Measurements from ENCODE around the gene RTN4. TPM values are rescaled to one million over a fixed set of nuclear protein-coding genes. Genes with fewer than 3 reads are reported as not detected.
A peak's percentile ranks its signal among the peaks of the same experiment; 100 is the strongest.

RTN4 gene
- total RNA-seq, 2 experiments from 2014 or later = 84.9 to 85.7 TPM

DNA sequence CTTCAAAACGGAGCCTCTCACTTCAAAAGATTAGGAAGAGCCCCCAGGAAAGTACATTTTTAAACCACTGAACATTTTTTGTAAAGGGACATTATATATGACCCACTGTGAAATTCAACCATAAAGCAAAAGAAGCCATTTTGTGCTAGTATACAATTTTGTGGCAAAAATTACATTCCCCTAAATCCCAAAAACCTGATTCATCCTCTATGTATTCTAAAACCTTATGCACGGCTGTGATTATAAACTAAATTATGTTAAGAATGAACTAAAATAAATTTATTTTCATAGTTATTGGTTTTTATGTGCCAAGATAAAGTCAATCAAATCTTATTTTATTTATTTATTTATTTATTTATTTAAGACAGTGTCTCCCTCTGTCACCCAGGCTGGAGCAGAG, 48.5 kb downstream of the RTN4 start:
- TF ChIP-seq, protein P1, sequence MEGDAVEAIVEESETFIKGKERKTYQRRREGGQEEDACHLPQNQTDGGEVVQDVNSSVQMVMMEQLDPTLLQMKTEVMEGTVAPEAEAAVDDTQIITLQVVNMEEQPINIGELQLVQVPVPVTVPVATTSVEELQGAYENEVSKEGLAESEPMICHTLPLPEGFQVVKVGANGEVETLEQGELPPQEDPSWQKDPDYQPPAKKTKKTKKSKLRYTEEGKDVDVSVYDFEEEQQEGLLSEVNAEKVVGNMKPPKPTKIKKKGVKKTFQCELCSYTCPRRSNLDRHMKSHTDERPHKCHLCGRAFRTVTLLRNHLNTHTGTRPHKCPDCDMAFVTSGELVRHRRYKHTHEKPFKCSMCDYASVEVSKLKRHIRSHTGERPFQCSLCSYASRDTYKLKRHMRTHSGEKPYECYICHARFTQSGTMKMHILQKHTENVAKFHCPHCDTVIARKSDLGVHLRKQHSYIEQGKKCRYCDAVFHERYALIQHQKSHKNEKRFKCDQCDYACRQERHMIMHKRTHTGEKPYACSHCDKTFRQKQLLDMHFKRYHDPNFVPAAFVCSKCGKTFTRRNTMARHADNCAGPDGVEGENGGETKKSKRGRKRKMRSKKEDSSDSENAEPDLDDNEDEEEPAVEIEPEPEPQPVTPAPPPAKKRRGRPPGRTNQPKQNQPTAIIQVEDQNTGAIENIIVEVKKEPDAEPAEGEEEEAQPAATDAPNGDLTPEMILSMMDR (IDR thresholded peaks at IDR 0.05) = no peak
- Histone ChIP-seq H3K36me3 (ENCODE audit: insufficient read depth, low read length) (no peaks in the 10 kb centered on the region), H3K27me3 (ENCODE audit: control insufficient read depth in 1 of 2, insufficient read depth in 2 of 2, low read length in 2 of 2) (no peaks in the 10 kb centered on the region), H3K9me3 (ENCODE audit: control insufficient read depth in 1 of 2, insufficient read depth in 1 of 2, low read length in 2 of 2) (no peaks in the 10 kb centered on the region), H3K27ac (ENCODE audit: low read depth in 1 of 2, low read length in 2 of 2) (no peak overlapping the region), H3K4me1 (ENCODE audit: insufficient read depth, low read length) (no peaks in the 10 kb centered on the region), H3K4me3 (ENCODE audit: low read length) (no peak overlapping the region)
- Mint-ChIP-seq H3K27ac (no peak overlapping the region), H3K27me3 (no peaks in the 10 kb centered on the region), H3K9me3 (no peaks in the 10 kb centered on the region), H3K4me1 (ENCODE audit: low read depth) (peaks cover 85% of the 10 kb centered on the region), H3K4me3 (no peak overlapping the region), H3K36me3 (ENCODE audit: low read depth) (no peaks in the 10 kb centered on the region)
- ATAC-seq (ENCODE audit: poor library complexity) (no peak), DNase-seq (no peak)
- CTCF ChIA-PET = interaction anchor here (1.7 kb wide), 1 partner anchor 8 kb away, joined by 3 read pairs; no protein-coding TSS in a partner anchor
- intact Hi-C loops (cut with DNase I, micrococcal nuclease) = no loop called here
- POLR2A ChIA-PET = interaction anchor here (0.6 kb wide), 1 partner anchor 1479 kb away, joined by 3 read pairs; no protein-coding TSS in a partner anchor

- intact Hi-C loops (cut with DNase I, micrococcal nuclease) = no loop called here
- no peak overlapping the region for H3K4me3 ChIP-seq (ENCODE audit: low read length)
- Mint-ChIP-seq H3K4me1 (ENCODE audit: low read depth) (peaks cover 86% of the 10 kb centered on the region), H3K4me3 (no peak overlapping the region), H3K9me3 (no peaks in the 10 kb centered on the region), H3K27ac (no peak overlapping the region), H3K36me3 (ENCODE audit: low read depth) (no peaks in the 10 kb centered on the region), H3K27me3 (no peaks in the 10 kb centered on the region)
- H3K4me1 ChIP-seq (ENCODE audit: insufficient read depth, low read length) = no peaks in the 10 kb centered on the region
- H3K27ac ChIP-seq (ENCODE audit: low read depth in 1 of 2, low read length in 2 of 2) = no peak overlapping the region
- POLR2A ChIA-PET = no interaction called here
- DNase-seq (no peak), ATAC-seq (ENCODE audit: poor library complexity) (no peak)
- H3K9me3 ChIP-seq (ENCODE audit: control insufficient read depth in 1 of 2, insufficient read depth in 1 of 2, low read length in 2 of 2) = no peaks in the 10 kb centered on the region
- no peaks in the 10 kb centered on the region for H3K36me3 ChIP-seq (ENCODE audit: insufficient read depth, low read length)
- TF ChIP-seq, protein P1 (IDR thresholded peaks at IDR 0.05) = no peak
- no peaks in the 10 kb centered on the region for H3K27me3 ChIP-seq (ENCODE audit: control insufficient read depth in 1 of 2, insufficient read depth in 2 of 2, low read length in 2 of 2)
- CTCF ChIA-PET = interaction anchor here (0.8 to 1.0 kb wide), 2 partner anchors 26 to 30 kb away, joined by 3 read pairs; no protein-coding TSS in a partner anchor
Measured at GRCh38 chr2:55000341-55000740, 49.9 kb downstream of the RTN4 start.

DNA sequence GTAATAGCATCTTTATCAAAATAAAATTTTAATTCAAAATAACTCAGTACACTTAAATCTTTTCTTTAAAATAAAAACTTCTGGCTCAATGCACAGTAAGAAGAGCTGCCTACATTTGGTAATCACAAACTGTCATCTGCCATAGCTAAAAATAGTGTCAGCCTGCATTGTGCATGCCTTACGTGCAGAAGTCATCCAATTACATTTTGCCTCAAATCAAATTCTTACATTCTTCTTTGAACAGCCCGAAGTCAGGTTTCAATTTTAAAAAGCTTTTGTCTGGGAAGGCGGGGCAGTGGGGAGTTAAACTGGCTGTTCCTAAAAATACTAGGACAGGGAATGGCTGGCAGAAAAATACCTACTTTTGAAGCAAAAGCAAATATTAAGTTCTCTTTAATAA, 51.1 kb downstream of the RTN4 start:
- Mint-ChIP-seq H3K9me3 (no peaks in the 10 kb centered on the region), H3K27me3 (no peaks in the 10 kb centered on the region), H3K4me3 (peak overlapping the region; percentile 27), H3K27ac (no peak overlapping the region), H3K36me3 (ENCODE audit: low read depth) (peaks cover 4% of the 10 kb centered on the region), H3K4me1 (ENCODE audit: low read depth) (peaks cover 86% of the 10 kb centered on the region)
- Histone ChIP-seq H3K36me3 (ENCODE audit: insufficient read depth, low read length) (no peaks in the 10 kb centered on the region), H3K27me3 (ENCODE audit: control insufficient read depth in 1 of 2, insufficient read depth in 2 of 2, low read length in 2 of 2) (no peaks in the 10 kb centered on the region), H3K27ac (ENCODE audit: low read depth in 1 of 2, low read length in 2 of 2) (no peak overlapping the region), H3K9me3 (ENCODE audit: control insufficient read depth in 1 of 2, insufficient read depth in 1 of 2, low read length in 2 of 2) (no peaks in the 10 kb centered on the region), H3K4me1 (ENCODE audit: insufficient read depth, low read length) (peaks cover 2% of the 10 kb centered on the region), H3K4me3 (ENCODE audit: low read length) (no peak overlapping the region)
- ChIA-PET CTCF (interaction anchor here (1.0 kb wide), 1 partner anchor 25 kb away, joined by 3 read pairs; no protein-coding TSS in a partner anchor), POLR2A (interaction anchor here (0.7 kb wide), 1 partner anchor 52 kb away, joined by 4 read pairs; the partner anchor contains the start of gene RTN4)
- TF ChIP-seq, protein P1 (IDR thresholded peaks at IDR 0.05) = no peak
- DNase-seq (no peak), ATAC-seq (ENCODE audit: poor library complexity) (peak; percentile 29)
- intact Hi-C loops (cut with DNase I, micrococcal nuclease) = no loop called here
